ENCODE results near the gene OSGEPL1.
"Not testable (repeated sequence)": the region's sequence is repeated elsewhere in the genome, so short reads cannot be mapped to it uniquely, and the experiment has no call there.

Gene OSGEPL1

DNA sequence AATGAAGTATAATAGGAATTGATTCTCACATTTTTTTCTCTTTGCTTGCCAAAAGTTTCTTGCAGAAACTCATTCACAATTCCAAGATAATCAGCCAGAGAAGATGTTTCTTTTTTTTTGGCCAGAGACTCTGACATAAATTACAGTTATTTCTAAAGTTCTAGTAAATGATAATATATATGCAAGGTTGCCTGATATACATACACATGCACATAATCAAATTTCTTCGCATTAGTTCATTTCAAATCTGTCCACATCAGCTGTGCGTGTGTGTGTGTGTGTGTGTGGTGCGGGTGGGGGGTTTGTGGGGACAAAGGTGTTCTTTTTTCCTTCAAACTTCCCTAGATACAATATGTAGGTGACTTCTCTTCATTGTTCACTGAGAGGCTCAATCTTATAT is 33.2 kb downstream of the OSGEPL1 start:
- DNase-seq, result no peak

DNA sequence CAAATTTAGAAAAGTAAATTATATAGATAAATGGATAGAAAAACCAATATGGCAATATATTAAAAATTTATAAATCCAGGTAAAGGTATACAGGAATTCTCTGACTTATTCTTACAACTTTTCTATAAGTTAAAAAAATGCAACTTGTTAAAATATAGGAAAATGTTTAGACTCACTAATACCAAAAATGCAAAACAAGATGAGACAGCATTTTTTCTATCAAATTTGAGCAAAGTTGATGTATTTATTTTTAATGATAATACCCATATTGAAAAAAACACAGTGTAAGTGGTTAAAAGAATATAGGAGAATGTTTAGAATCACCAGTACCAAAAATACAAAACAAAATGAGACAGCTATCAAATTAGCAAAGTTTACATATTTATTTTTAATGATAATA is 35.7 kb downstream of the OSGEPL1 start:
- no peak for DNase-seq

DNA sequence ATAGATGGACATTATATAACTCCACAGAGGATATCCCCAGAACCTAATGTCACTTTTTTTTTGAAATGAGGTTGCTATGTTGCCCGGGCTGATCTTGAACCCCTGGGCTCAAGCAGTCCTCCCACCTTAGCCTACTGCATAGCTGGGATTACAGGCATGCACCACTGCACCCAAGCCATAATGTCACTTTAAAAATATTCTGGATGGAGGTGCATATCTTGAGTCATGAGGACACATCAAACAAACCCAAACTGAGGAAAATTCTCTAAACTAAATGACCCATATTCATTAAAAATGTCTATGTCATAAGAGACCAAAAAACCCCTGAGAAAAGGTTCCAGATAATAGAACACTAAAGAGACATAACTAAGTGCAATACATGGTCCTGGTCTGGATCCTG is 36.3 kb downstream of the OSGEPL1 start:
- DNase-seq, result no peak

DNA sequence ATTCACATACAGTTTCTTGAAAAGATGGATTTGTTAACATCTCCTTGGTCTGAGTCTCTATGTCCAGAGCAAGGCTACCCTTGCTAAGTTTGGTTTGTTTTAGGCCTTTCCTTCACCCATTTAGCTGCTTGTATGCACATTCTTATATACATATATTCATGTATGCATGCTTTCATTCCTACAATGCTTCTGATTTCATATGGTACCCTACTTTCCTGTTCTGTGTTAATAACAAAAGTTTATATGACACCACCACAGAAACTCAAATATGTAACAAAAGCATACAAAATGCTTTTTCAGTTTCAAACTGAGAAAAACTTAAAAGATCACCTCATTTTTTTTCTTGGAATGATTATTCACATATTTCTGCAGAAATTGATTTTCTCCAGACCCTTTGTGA is 39.4 kb downstream of the OSGEPL1 start:
- no peak for DNase-seq

DNA sequence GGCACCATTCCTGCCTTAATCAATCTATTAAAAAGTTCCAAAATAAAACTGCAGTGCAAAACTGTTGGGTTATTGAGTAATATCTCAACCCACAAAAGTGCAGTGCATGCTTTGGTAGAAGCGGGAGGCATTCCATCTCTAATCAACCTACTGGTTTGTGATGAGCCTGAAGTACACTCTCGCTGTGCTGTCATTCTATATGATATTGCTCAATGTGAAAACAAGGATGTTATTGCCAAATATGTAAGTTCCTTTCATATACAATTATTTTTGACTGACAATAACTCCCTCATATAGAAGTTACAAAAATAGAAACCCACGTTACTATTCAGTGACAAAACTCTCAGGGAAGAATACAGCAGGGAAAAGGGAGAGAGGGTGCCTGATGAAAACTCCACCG is 43.0 kb downstream of the OSGEPL1 start:
- DNase-seq, result no peak

DNA sequence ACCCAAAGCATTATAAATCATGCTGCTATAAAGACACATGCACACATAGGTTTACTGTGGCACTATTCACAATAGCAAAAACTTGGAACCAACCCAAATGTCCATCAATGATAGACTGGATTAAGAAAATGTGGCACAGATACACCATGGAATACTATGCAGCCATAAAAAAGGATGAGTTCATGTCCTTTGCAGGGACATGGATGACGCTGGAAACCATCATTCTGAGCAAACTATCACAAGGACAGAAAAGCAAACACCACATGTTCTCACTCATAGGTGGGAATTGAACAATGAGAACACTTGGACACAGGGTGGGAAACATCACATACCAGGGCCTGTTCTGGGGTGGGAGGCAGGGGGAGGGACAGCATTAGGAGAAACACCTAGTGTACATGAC is 45.0 kb downstream of the OSGEPL1 start:
- not testable (repeated sequence) for DNase-seq

DNA sequence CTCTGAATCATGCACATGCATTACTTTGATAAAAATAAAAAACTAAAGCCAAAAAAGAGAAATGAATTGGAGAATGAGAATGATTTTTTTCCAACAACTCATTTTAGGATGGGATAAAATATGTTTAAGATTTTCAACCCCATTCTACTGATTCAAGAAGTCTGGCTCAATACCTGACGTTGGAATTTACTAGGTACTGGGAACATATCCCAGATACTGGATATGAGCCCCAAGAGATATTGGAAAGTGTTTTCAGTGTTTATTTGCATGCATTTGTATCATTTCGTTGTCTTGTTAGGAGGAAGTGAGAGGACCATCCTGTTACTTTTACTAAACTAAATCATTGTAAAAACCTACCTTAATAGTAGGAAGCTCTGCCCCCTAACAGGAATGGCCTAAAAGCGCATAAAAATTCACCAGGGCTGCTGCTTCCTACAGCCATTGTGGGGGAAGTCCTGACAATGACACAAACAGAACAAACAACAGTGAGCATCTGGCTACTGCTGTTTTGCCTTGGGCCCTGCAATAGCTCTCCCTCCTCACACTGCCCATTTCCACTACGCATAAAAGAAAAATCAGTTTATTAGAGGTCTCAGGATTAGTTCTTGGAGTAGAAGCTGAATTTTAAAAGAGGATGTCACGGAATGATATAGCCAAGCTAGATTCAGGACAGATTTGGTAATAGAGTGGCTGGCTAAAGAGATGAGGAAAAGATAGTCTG is 52.9 kb downstream of the OSGEPL1 start:
- DNase-seq, result no peak

DNA sequence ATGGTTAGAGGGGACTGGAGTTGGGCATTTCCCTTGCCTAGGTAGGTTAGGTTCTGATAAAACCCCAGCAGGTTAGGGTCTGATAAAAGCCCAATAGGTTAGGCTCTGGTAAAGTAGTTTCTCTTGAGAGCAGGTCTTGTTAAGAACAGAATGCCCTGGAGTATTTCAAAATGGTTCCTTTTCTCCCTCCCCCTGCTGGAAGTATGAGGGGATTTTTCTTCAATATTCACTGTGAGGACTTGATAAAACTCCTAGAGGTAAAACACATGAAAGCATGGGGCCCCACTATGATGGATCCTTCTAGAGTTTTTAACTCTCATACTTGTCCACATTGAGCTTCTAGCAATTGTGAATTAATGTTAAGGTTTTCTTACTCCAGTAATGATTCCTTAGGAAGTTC is 60.5 kb downstream of the OSGEPL1 start:
- no peak for DNase-seq

DNA sequence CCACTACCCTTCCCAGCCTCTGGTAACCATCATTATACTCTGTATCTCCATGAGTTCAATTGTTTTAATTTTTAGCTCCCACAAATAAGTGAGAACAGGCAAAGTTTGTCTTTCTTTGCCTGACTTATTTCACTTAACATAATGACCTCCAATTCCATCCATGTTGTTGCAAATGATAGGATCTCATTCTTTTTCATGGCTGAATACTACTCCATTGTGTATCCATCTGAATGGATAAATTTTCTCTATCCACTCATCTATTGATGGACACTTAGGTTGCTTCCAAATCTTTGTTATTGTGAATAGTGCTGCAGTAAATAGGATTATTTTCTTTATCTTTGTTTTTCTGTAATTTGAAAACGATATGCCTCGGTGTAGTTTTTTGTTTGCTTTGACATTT is 61.9 kb downstream of the OSGEPL1 start:
- DNase-seq, result no peak

DNA sequence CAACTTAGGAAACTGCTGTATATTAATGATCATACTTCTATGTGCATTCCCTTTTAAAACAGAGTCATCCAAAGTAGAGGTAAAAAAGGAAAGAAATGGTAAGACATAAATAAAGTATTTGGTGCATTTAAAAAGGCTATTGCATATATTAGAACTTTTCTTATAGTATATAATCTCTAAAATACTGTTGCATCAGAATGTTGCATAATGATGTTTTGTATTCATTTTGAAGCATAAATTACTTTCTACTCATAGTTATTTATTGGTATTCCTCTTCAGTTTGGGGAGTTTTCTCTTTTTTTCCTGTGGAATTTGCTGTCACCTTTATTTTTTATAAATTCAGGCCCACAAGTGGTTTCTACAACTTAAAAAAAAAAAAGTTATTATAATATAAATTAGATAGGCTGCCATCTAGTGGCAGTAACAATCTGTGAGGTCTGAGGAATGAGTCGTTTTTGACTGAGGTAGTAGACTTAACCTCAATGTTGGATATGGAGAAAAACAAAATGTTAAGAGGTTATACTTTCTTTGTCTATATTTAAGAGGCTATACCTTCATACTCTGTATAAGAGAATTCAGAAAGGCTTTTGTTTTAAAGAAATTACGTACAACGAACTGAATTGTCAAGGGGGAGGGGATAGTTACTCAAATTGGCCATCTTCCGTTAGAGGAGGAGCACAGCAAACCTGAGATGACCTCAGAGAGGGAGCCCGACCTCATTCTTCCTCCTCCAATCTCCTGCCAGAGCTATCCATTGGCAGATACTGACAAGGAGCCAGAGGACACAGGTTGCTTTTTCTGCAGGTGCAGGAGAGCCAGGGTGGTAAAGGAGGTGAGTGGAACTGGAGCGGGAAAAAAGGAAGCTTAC is 64.3 kb downstream of the OSGEPL1 start:
- peak; percentile 54 for DNase-seq
